Right lobe of liver (tissue), 4 donors: ENCODE data around the gene ZDHHC11.

ENCODE experiments used
- POLR2A ChIP-seq: fragments of 450-650 bp; IDR thresholded peaks from one replicate; pipeline ENCODE4 v1.6.1; 2017; ENCODE audit warnings: antibody characterized with exemption, mild to moderate bottlenecking
- TF ChIP-seq, protein P1 (sequence below), 4 donors: fragments of 200-600 bp in 3 of 4; fragments of 450-650 bp in 1 of 4; IDR thresholded peaks; one replicate each; pipeline versions ENCODE4 v1.5.1 to v1.8.0; 2016 to 2022; ENCODE audit warnings: antibody characterized with exemption in 4 of 4, mild to moderate bottlenecking in 2 of 4
- donor health status: DM: no; HTN: no; CAD: no.
- donor health status: DM: no; HTN: no; CAD: no.
- donor health status: DM: no; HTN: yes; CAD: no.

DNA sequence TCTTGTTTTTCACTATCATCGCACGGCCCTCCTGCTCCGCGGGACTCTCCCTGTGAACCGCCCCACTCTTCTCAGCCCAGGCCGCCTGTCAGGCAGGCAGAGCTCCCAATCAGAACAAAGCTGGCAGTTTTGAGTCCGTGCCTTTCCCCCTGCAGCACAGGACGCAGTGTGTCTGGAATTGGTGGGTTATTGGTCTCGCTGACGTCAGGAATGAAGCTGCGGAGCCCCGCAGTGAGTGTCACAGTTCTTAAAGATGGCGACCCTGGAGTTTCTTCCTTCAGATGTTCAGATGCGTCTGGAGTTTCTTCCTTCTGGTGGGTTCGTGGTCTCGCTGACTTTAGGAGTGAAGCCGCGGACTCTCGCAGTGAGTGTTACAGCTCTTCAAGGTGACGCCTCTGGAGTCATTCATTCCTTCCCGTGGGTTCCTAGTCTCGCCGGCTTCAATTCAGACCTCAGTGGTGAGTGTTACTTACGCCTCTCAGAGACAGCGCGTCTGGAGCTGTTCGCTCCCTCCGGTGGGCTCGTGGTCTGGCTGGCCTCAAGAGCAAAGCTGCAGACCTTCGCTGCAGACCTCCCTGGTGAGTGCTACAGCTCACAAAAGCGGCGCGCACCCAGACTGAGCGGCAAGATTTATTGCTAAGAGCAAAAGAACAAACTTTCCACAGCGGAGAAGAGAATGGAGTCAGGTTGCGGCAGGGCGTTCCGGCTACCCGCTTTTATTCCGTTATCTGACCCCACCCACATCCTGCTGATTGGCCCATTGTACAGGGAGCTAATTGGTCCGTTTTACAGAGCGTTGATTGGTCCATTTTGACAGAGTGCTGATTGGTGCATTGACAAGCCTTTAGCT lies 73.7 kb downstream of the ZDHHC11 start:
- TF ChIP-seq, protein P1, sequence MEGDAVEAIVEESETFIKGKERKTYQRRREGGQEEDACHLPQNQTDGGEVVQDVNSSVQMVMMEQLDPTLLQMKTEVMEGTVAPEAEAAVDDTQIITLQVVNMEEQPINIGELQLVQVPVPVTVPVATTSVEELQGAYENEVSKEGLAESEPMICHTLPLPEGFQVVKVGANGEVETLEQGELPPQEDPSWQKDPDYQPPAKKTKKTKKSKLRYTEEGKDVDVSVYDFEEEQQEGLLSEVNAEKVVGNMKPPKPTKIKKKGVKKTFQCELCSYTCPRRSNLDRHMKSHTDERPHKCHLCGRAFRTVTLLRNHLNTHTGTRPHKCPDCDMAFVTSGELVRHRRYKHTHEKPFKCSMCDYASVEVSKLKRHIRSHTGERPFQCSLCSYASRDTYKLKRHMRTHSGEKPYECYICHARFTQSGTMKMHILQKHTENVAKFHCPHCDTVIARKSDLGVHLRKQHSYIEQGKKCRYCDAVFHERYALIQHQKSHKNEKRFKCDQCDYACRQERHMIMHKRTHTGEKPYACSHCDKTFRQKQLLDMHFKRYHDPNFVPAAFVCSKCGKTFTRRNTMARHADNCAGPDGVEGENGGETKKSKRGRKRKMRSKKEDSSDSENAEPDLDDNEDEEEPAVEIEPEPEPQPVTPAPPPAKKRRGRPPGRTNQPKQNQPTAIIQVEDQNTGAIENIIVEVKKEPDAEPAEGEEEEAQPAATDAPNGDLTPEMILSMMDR (IDR thresholded peaks at IDR 0.05): no peak
- TF ChIP-seq POLR2A: no peak
